ENCODE results near the gene HCRTR1. TPM values are rescaled to one million over a fixed set of nuclear protein-coding genes. Genes with fewer than 3 reads are reported as not detected.

The HCRTR1 gene
- total and polyA plus RNA-seq, 2 of the 8 experiments (the other 6 are each of a cell fraction or from before 2014, with no cell fraction given): 0.35 to 0.39 TPM

DNA sequence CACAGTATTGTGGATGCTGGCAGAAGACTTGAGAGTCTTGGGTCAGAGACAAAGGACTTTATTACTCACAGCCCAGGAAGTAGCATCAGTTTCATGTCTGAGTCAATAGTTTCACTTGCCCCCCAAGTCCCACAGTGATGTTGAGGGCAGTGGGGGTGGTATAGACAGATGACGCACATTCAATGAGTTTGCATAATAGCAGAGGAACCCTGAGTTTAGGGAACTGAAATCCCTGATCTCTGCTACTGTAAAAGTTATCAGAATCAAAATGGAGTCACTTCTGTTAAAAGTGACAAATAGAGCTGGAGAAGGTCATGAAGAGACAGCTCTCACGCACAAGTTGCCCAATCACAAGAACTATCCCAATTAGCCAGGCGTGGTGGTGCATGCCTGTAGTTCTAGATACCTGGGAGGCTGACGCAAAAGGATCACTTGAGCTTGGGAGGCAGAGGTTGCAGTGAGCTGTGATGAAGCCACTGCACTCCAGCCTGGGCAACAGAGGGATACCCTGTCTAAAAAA, 11.5 kb upstream of the HCRTR1 start (continued):
- TF ChIP-seq CBX5 (IDR thresholded peaks at IDR 0.05; ENCODE audit: low read depth, low read length): no peak
- TF ChIP-seq MAX (IDR thresholded peaks at IDR 0.05): no peak
- no peak for TF ChIP-seq CBX8 (IDR thresholded peaks at IDR 0.05; ENCODE audit: borderline replicate concordance, low read depth, low read length)
- no peak for TF ChIP-seq CEBPB (IDR thresholded peaks at IDR 0.05; ENCODE audit: low read depth, low read length)
- no peak for TF ChIP-seq HDAC6 (IDR thresholded peaks at IDR 0.05; ENCODE audit: low read depth, low read length)
- TF ChIP-seq SRF (IDR thresholded peaks at IDR 0.05; ENCODE audit: low read depth, low read length): no peak
